NK-92 treated with Interleukin-12 subunit alpha and Interleukin-12 subunit beta, amount 100 ng/mL, for 24 hours (cell line): ENCODE data around the gene MCFD2.

ENCODE experiments used
- DNase-seq: peaks from one replicate; lab custom pipeline; 2025; lab: John Stamatoyannopoulos, UW

Gene MCFD2

DNA sequence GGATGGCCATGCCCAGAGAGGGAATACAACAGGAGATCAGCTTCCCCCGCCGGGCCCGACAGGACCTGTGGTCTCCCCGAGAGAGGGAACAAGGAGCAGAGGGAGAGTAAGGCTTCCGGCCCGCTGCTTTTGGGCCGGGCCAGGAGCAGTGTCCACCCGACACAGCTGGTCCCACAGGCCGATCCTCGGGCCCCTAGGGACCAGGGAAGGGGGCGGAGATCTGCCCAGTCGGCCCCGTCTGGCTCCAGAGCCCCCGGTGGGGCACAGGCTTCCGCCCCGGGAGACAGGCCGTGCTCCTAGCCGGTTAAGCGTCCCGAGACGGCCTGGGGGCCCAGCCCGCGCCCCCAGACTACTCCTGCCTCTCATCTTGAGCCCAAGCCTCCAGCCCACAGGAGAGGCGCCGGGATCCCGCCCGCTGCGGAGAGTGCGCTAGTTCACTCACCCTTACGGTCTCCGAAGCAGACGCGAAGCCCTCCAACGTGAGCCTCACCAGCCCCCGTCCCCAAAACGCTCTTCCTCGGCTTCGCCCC lies at the start of gene MCFD2:
Gene MCFD2, minus strand, starts transcription at position 526 of the 530 bp plus-strand sequence. CDS start 6,635 bp downstream, outside the sequence.
- DNase-seq: no peak

DNA sequence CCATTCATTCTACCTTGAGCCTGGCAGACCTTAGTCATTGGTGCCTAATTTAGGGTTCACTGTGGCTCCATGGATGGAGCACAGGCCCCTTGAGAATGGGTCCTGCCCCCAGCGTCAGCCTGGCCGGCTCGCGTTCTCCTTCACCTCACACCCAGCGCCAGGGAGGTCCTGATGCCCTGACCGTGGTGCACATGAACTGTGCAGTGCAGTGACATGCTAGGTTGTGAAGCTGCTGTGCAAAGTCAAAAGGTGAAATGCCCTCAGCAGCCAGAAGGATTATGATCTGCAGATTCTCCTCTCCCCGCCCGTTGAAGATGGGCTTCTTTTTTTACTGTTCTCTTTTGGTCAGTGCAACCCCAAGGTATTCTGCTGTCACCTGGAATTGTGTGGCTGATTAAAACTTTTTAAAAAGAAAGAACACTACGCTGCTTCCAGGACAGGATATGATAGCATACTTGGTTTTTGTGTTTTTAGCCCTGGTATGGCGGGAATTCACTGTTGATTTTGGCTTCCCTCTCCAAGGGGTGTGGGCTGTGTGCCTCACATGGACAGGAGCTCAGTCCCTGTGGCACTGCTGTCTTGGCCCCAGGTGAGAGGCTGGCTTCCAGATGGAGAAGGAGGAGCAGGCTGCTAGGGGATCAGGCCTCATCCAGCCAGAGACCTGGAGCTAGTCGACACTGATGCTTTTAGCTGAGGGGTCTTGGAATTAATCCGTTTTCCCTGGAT lies 49.4 kb upstream of the MCFD2 start:
- DNase-seq: no peak

DNA sequence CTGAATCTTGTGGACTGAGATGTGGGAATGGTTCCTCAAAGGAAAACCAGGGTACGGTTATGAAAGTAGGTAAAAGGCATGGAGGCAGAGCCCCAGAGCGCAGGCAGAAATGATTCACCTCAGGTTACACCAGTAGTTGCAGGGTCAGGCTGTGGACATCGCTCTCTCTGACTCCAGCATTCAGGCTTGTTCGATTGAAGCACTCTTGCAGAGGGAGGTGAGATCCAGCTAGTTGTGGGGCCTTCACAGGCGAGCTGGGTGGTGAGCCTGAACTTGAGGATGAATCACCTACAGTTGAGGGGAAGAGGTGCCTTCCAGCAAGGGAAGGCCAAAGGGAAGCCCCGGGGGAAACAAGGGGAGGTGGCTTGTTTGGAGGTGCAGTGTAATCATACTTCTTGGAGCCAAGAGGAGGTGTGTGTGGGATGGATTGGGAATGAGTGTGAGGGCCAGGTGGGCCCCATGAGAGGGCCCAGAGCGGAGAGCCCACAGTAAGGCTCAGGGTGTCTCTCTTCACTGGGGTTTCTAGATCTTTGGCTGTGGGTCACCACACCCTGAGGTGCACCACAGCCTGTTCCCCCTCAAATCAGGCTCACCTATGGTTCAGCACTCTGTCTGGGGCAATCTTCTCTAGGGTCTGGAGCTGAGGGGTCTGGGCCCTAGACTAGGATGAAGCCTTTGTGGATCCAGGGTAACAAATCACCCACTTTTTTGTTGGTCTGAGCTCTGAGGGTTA lies 48.5 kb upstream of the MCFD2 start:
- DNase-seq: no peak

DNA sequence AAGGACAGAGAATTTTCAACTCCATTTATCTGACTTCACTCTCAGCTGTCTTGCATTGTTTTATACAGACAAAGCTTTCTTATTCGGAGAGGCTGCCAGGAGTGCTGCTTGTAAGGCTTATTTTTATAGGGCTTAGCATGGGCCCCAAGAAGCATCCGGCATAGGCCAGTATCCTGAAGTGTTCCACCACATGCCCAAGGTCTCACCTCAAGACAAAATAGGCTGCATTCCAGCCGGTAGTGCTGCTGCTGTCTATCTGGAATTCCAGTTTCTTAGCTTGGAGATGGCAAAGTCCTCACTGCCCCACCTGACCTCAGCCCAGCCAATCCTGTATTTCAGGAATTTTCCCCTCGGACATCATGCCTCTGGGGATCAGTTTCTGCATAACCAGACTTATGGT lies 47.6 kb upstream of the MCFD2 start:
- DNase-seq: no peak

DNA sequence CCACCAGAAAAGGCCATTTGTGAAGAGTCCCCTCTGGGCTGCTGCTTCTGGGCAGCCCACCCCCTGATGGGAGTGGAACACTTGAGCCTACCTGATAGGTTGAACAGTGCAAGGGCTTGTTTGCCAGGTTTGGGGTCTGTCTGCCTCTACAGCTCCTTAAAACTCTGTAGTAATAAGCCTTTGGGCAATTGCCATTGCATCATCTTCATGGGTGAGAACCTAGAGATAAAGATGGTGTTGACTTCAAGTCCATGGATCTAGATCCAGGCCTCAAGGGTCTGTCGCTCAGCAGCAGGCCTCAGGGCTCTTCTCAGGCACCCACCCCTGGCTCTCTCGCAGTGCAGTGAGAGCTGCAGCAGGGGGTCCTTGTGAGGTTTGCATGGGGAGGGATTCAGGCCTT lies 47.1 kb upstream of the MCFD2 start:
- DNase-seq: no peak

DNA sequence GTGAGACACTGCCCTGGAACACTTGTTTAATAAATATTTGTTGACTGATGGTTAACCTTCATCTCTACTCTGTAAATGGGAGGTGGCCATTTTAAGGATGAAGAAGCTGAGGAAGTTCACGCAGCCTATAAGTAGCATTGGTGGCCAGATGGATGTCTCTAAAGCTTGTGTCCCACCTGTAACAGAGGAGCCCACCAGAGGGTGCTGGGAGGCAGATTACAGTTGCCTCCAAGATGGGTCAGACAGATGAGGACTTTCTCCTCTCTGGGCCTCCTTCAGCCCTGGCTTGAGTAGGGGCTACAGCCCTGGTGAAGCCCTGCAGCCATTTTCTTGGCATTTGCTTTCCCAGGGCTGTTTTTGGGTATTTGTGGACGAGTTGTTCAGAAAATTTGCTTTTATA lies 45.0 kb upstream of the MCFD2 start:
- no peak for DNase-seq

DNA sequence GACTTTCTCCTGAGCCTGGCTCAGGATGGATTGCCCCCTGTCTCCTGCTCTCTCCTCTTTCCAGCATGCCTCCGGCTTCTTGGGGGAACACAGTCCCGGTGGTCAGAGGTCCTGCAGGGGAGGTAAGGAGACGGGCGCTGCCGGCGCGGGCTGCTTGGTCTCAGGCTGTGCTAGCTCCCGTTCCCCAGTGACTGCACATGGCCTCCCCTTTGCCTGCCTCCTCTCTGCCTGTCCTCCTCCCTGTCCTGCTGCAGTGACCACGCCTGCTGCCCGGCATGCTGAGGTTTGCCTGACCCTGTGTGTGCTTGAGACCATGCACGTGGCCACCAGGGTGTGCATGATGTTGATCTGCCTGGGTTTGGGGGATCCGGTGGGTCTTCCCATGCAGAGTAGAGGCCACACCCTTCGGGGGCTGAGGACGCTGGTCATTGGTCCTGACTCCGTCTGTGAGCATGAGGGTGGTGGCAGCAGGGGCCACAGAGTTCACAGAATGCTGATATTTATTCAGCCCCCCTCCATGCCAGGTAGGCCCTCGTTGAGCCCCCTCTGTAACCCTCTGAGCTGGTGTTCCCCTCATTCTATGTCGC lies 42.9 kb upstream of the MCFD2 start:
- DNase-seq: no peak

DNA sequence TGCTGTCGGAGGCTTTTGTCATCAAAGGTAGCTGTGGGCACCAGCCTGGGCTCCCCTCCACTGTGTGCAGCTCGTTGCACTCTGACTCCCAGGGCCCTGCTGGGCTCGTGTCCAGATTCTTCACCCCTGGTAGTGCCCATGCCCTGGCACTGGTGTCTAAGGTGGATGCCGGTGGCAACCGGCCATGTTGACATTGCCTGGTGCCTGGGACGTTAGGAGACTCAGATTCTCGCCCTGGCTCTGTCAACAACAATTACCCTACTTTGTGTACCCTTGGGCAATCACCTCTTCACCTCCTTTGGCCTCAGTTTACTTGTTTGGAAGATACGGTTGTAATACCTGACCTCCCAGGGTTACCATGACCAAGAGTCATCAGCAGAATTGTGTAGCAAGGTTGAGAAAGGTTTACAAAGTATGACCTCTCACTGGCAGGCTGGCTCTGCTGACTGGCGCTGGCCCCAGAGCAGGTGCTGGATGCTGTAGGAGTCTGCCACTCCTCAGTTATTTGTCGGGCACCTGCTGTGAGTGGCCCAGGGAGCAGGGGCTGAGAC lies 41.5 kb upstream of the MCFD2 start:
- DNase-seq: no peak

DNA sequence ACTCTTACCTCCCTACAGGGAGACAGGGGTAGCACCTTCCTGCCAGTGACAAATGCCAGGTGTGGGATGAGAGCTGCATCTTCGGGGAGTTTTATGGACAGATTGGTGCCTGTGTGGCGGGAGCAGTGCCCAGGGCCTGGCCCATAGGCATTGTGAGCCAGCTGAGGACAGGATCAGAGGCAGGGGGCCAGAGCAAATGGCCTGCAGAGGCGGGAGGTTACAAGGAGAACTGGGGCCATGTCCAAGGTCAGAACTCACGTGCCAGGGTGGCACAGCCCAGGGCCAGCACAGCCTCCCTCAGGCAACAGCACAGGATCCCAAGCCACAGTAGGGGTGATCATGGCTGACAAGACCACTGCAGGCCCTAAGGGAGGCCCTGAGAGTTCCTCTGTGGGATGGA lies 40.2 kb upstream of the MCFD2 start:
- no peak for DNase-seq

DNA sequence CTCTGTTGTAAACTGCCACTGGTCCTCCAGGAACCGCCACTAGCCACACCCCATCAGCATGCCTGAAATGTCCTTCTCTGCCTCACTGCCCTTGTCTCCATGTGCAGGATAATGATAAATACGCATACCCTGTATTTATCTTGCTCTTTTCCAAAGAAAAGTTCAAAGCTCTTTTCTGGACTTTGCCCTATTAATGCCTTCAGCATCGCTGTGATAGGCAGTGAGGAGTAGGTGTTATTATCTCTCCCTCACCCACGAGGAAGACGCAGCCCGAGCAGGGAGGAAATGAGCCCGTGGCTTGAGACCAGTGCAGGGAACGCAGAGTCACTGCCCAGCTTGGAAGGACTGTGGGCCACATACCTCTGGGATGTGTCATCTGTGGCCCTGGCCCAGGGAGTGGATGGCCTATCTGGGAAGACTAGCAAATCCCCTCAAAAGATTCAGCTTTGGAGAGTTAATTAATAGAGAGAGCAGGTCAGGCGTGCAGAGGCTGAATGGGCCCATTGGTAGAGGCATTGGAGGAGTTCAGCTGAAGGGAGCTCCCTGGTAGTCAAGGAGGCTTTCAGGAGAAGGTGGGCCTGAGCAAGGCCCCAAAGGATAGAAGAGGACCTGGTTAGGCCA lies 39.5 kb upstream of the MCFD2 start:
- DNase-seq: no peak

DNA sequence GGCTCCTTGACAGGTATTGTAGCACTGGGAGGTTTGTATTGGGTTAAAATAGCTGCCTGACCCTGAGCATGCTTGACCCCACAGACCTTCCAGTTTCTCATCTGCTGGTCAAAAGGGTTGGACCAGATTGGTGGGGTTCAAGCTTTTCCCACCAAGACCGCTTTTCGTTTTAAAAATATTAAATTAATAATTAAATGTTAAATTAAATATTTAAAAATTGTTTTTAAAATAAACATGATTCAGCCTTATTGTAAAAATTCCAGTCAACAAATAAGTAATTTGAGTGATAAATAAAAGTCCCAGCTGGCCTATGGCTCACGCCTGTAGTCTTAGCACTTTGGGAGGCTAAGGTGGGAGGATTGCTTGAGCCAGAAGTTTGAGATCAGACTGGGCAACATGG lies 36.6 kb upstream of the MCFD2 start:
- no peak for DNase-seq

DNA sequence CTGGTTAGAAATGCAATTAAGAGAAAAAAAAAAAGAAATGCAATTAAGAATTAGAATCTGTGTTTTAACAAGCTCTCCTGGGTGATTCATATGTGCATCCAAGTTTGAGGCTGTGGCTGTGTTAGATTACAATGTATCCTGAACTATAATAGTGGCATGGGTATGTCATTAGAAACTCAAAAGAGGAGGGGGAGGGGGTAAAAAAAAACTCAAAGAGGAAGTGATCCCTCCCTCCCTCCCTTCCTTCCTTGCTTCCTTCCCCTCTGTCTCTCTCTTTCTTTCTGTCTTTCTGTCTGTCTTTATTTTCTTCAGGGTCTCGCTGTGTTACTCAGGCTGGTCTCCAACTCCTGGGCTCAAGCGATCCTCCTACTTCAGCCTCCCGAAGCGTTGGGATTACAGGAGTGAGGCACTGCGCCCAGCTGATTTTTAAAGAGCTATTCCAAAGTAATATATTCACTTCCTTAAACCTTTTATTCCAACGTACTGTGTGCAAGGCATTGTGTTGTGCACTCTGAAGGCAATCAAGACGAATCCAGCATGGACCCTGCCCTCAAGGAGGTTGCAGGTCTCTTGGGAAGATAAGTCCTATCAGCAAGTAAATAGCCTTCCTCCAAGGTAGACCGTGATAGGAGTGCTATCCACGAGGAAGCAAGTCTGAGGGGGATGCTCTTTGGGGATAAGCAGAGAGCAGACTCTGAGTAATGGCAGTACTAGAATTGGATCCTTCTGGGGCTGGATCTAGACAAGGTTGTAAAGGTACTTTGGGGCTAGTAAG lies 35.9 kb upstream of the MCFD2 start:
- DNase-seq: no peak

DNA sequence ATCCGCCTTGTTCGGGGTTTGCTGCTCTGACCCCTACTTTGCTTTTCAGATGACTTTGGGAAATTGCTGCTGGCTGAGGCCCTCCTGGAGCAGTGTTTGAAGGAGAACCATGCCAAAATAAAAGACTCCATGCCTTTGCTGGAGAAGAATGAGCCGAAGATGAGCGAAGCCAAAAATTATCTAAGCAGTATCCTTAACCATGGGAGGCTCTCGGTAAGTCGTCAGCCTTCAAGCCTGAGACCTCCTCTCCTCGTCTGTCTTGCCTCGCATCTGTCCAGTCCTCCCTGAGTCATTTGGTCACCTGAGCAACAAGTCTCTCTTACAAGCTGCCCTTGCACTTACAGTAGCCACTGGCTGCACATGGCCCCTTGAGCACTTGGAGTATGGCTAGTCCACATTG lies 34.7 kb upstream of the MCFD2 start:
- no peak for DNase-seq

DNA sequence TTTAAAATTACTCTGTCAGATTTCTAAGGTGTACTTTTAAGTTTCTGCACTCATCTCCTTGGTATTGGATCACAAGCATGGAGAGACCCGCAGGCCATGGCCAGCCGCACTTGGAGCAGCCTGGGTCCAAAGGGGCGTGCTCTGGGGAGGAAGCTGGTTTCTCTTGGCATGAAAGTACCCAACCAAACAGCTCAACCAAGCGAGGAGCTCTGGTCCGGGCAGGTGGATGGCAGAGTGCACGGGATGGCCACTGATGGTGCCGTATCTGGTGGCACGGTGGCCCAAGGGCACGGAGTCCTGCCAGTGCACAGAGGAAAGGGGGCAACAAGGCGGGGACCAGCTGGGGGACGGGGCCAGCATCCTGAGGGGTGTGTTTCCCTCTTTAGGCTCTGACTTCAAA lies 32.2 kb upstream of the MCFD2 start:
- DNase-seq: no peak

DNA sequence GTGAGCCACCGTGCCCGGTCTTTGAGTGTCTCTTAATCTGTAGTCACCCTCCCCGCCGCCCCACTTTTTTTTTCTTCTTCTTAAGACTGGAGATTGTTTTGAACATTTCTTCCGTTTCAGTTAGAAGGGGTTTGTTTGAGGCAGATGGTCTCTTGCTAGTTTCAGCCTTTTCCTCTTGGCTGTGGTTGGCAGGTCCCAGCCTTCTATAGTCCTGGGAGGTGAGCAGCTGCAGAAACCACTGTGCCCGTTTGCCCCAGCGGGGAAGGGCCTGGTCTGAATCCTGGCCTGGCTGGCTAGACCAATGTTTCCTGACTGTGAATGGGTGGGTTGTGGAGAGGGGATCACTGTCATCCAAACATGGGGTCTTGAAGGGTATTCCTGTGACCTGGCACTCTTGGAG lies 30.1 kb upstream of the MCFD2 start:
- no peak for DNase-seq

DNA sequence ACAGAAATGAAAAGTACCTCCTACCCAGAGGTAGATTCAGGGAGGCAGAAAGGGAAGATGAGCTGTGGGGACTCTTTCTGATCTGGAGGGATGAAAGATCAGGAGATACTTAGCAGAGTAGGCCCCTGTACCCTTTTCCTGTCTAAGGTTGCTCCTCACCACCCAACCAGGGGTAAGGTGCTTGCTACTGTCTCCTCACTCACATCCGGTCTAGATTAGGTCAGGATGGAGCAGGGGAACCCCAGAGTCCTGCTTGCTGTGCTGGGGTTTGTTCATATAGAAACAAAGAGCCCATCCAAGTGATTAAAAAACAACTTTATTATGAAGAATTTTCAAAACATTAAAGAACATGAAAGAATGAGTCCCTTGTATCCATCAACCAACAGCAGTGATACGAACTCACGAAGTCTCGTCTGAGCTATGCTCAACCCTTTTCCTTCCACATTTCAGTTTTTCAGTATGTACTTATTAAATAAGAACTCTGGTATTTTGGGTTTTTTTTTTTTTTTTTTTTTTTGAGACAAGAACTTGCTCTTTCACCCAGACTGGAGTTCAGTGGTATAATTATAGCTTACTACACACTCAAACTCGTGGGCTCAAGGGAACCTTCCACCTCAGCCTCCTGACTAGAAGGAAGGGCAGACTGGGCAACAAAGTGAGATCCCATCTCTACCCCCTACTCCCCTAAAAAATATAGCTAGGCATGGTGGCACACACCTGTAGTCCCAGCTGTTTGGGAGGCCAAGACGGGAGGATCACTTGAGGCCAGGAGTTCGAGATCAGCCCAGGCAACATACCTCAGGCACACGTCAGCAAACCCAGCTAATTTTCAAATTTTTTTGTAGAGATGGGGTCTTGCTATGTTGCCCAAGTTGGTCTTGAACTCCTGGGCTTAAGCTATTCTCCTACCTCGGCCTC lies 28.5 kb upstream of the MCFD2 start:
- peak; percentile 19 for DNase-seq

DNA sequence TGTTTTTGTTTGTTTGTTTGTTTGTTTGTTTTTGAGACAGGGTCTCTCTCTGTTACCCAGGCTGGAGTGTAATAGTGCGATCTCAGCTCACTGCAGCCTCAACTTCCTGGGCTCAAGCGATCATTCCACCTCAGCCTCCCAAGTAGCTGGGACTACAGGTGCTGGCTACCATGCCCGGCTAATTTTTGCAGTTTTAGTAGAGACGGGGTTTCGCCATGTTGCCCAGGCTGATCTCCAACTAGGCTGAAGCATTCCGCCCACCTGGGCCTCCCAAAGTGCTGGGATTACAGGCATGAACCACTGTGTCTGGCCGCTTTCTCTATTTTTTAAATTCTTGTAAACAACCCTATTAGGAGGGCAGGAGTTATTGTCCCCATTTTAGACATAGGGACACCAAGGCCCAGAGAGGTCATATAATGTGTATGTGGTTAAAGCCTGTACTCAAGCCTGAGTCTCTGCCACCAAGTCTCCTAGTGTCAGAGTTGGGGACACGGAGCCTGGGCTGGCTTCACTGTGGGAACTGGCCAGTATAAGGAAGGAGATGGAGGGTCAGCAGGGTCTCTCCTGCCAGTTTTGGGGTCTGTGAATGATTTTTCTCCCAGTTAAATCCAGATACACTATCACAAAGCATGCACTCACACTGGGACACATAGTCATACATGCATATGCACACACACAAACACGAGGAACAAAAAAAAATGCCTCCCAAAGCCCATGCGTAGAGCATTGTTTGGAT lies 27.5 kb upstream of the MCFD2 start:
- DNase-seq: no peak

DNA sequence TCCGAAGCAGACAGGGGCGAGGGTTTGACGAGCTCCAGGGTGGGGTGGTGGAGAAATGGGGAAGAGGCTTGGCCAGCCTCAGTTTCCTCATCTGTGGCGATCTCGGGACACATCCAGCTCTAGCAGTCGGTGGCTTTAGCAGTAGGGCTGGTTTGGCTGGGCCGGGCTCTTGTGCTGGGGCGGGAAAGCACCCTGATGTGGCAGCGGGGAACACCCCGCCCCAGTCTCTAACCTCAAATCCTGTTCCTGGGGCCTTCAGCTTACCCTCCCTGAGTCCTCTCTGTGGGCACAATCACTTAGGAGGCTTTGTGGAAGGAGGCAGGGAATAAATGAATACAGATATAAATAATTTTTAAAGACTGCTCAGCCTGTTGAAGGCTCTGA lies 26.5 kb upstream of the MCFD2 start:
- DNase-seq: peak; percentile 61

DNA sequence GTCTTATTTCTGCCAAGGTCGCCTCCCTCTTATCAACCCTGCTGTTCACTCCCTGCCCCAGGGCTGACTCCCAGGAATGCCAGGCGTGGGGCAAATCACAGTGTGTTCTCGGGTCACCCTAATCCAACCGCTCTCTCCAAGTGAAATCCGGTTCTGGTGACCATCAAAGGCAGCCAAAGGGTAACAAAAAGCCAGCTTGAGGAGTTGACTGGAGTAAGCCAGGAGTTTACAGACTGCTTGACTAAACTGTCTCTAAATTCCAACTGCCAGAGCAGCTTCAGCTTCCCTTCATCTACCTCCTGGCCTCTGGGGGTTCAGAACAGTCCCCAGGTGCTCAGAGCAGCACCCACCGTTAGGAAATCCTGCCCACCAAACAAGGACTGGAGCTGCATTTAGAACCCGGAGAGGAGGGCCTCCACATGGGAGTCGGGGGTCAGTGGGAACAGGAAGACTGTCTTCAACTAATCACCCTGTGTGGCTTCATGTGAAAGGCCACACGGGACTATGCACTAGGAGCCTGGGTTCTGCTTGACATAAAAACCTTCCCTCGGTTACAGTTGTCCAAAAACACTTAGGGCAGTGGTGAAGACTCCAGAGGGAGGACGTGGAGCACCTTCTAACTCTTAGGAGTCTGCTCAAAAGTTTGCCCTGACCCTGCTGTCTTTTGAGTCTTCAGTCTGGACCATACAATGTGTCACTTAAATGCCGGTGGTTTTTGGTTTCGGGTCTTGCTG lies 24.2 kb upstream of the MCFD2 start:
- no peak for DNase-seq
